Peyer's patch (tissue), 4 donors: ENCODE results near the gene SLC7A14. TPM values are rescaled to one million over a fixed set of nuclear protein-coding genes. Genes with fewer than 3 reads are reported as not detected.

Experiments used
- DNase-seq, 3 donors: peaks; one replicate each; pipeline ENCODE4 v3.0.0-alpha.2; 2017 to 2019
- H3K27ac ChIP-seq, 4 donors: fragments of 200-600 bp; sonication (generic); one replicate each; pipeline ENCODE4 v1.5.1; 2016 to 2019
- H3K27me3 ChIP-seq, 2 donors: fragments of 200-600 bp; sonication (generic); one replicate each; pipeline ENCODE4 v1.5.1; 2019
- H3K36me3 ChIP-seq, 3 donors: fragments of 200-600 bp; sonication (generic); one replicate each; pipeline ENCODE4 v1.5.1; 2016 to 2019
- H3K4me1 ChIP-seq, 4 donors: fragments of 200-600 bp; sonication (generic); one replicate each; pipeline ENCODE4 v1.5.1; 2016 to 2019
- H3K4me3 ChIP-seq, 4 donors: fragments of 200-600 bp; sonication (generic); 1 replicate in 3 of 4; 2 replicates in 1 of 4; pipeline ENCODE4 v1.5.1; 2016 to 2019; ENCODE audit warnings: mild to moderate bottlenecking in 1 of 4
- H3K9me3 ChIP-seq, 4 donors: fragments of 200-600 bp; sonication (generic); one replicate each; pipeline ENCODE4 v1.5.1; 2016 to 2019; ENCODE audit warnings: mild to moderate bottlenecking in 1 of 4
- CTCF ChIP-seq, 6 experiments: fragments of 450-650 bp in 4 of 6; fragments of 200-600 bp in 2 of 6; sonication (generic) in 1 of 6; IDR thresholded peaks; one replicate each; pipeline ENCODE4 v1.5.1; 2017 to 2019; ENCODE audit warnings: antibody characterized with exemption in 6 of 6, mild to moderate bottlenecking in 3 of 6, moderate library complexity in 1 of 6
- POLR2A ChIP-seq, 2 donors: fragments of 450-650 bp; IDR thresholded peaks; one replicate each; pipeline ENCODE4 v1.5.1; 2017; ENCODE audit warnings: antibody characterized with exemption in 2 of 2, mild to moderate bottlenecking in 2 of 2, moderate library complexity in 2 of 2
- total RNA-seq, 4 donors: library from RNA; depleted of rRNA; stranded (reverse); fragments of >200 nt; gene quantifications; one replicate each; pipeline ENCODE4 v1.1.0, GENCODE V29; 2016

The SLC7A14 gene
- total RNA-seq, 4 donors from 2014 or later: 0.18 to 0.40 (median 0.38) TPM; not detected in 1

- H3K27me3 ChIP-seq: no peaks in the 10 kb centered on the region
These were observed 51.6 kb downstream of the SLC7A14 start for GRCh38 chr3:170534227-170534626.

GRCh38 chr3:170532573-170532972 lies 53.3 kb downstream of the SLC7A14 start:
- Histone ChIP-seq H3K27me3 (no peaks in the 10 kb centered on the region), H3K4me1 (no peaks in the 10 kb centered on the region), H3K36me3 (no peaks in the 10 kb centered on the region), H3K9me3 (no peaks in the 10 kb centered on the region), H3K4me3 (no peak overlapping the region), H3K27ac (no peak overlapping the region)
- TF ChIP-seq POLR2A (IDR thresholded peaks at IDR 0.05) (no peak), CTCF (IDR thresholded peaks at IDR 0.05) (no peak)
- DNase-seq: no peak

More at GRCh38 chr3:170534227-170534626, 51.6 kb downstream of the SLC7A14 start:
- Histone ChIP-seq H3K4me1 (no peaks in the 10 kb centered on the region), H3K4me3 (no peak overlapping the region), H3K9me3 (no peaks in the 10 kb centered on the region), H3K27ac (no peak overlapping the region), H3K36me3 (no peaks in the 10 kb centered on the region)
- no peak for DNase-seq
- no peak for TF ChIP-seq POLR2A (IDR thresholded peaks at IDR 0.05)
- no peak for TF ChIP-seq CTCF (IDR thresholded peaks at IDR 0.05)

- TF ChIP-seq CTCF (IDR thresholded peaks at IDR 0.05) (no peak), POLR2A (IDR thresholded peaks at IDR 0.05) (no peak)
- Histone ChIP-seq H3K27ac (no peak overlapping the region), H3K36me3 (no peaks in the 10 kb centered on the region), H3K4me1 (no peaks in the 10 kb centered on the region), H3K27me3 (no peaks in the 10 kb centered on the region), H3K4me3 (no peak overlapping the region), H3K9me3 (no peaks in the 10 kb centered on the region)
- DNase-seq: no peak
These were observed 54.1 kb downstream of the SLC7A14 start for GRCh38 chr3:170531657-170532335.

- Histone ChIP-seq H3K36me3 (no peaks in the 10 kb centered on the region), H3K9me3 (no peaks in the 10 kb centered on the region), H3K27ac (no peak overlapping the region), H3K4me3 (no peak overlapping the region), H3K27me3 (no peaks in the 10 kb centered on the region), H3K4me1 (no peaks in the 10 kb centered on the region)
- no peak for DNase-seq
- TF ChIP-seq POLR2A (IDR thresholded peaks at IDR 0.05): no peak
These were observed 54.8 kb downstream of the SLC7A14 start for GRCh38 chr3:170531054-170531453.

- DNase-seq: no peak
- Histone ChIP-seq H3K36me3 (no peaks in the 10 kb centered on the region), H3K27me3 (no peaks in the 10 kb centered on the region), H3K27ac (no peak overlapping the region), H3K4me1 (no peaks in the 10 kb centered on the region), H3K4me3 (no peak overlapping the region), H3K9me3 (no peaks in the 10 kb centered on the region)
- no peak for TF ChIP-seq CTCF (IDR thresholded peaks at IDR 0.05)
- no peak for TF ChIP-seq POLR2A (IDR thresholded peaks at IDR 0.05)
These were observed 56.0 kb downstream of the SLC7A14 start for GRCh38 chr3:170529912-170530311.

- TF ChIP-seq CTCF (IDR thresholded peaks at IDR 0.05): no peak
- no peak for TF ChIP-seq POLR2A (IDR thresholded peaks at IDR 0.05)
- Histone ChIP-seq H3K36me3 (no peaks in the 10 kb centered on the region), H3K9me3 (no peaks in the 10 kb centered on the region), H3K4me3 (no peak overlapping the region), H3K27ac (no peak overlapping the region), H3K27me3 (no peaks in the 10 kb centered on the region), H3K4me1 (no peaks in the 10 kb centered on the region)
- DNase-seq: no peak
These were observed 56.5 kb downstream of the SLC7A14 start for GRCh38 chr3:170529346-170529745.
